ENCODE results near the gene EEFSEC.

EEFSEC gene

DNA sequence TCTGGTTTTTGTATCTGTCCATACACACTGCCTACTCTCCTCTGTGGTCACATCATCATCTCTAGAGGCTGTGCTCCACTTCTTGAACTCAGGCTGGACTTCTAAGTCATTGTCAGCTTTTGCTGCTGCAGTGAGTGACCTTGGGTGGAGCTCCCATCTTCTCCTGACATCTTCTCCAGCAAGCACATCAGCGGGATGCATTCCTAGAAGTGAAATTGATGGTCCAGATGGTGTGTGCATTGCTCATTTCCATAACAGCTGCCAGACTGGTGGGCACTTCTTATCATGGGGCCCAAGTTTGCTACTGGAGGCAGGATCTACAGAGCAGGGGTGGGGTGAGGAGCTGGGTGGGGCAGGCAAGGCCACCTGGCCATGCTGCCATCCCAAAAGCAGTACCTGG lies 203.5 kb downstream of the EEFSEC start:
- no peak for DNase-seq

DNA sequence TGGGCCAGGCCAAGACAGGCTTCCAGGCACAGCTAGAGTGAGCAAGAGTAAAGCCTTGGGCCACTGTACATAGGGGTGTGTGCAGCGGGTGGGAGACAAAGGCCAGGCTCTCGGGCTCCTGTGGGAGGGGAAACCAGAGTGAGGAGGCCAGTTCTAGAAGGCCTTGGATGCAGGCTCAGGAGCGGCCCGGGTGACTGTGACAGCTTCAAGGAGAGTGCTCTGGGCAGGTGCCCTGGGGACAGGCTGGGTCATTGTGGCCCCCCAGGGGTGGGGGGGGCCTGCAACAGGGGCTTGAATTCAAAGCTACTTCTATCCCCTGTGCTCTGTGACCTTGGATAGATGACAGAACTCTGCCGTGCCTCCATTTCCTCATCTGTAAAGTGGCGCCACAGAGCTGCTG lies 204.3 kb downstream of the EEFSEC start:
- DNase-seq, result no peak

DNA sequence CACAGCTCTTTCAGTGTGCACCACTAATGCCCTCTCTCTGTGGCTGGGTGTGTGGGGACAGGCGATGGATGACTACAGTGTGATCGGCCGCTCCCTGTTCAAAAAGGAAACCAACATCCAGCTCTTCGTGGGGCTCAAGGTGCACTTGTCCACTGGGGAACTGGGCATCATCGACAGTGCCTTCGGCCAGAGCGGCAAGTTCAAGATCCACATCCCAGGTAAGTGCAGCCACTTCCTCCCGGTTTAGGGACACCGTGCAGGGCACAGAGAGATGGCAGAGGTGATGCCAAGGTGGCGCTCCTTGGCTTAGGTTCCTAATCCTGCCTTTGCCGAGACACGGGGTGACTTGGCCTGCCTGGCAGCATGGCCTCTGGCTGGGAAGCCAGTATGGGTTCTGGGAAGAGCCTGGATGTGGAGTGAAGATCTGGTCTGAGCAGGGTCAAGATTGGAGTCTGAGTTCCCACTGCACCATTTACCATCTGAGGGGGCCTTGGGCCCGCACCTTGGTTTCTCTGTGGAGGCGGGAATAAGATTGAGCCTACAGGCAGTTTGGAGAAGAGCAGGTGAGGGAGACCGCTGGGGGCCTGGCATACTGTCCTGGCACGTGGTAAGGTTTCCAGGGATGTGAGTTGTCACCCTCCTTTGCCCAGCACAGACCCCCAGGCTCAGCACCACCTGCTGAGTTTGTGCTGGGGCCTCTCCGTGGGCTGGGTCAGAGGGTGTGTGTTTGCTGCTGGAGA lies 205.0 kb downstream of the EEFSEC start:
- DNase-seq, result no peak

DNA sequence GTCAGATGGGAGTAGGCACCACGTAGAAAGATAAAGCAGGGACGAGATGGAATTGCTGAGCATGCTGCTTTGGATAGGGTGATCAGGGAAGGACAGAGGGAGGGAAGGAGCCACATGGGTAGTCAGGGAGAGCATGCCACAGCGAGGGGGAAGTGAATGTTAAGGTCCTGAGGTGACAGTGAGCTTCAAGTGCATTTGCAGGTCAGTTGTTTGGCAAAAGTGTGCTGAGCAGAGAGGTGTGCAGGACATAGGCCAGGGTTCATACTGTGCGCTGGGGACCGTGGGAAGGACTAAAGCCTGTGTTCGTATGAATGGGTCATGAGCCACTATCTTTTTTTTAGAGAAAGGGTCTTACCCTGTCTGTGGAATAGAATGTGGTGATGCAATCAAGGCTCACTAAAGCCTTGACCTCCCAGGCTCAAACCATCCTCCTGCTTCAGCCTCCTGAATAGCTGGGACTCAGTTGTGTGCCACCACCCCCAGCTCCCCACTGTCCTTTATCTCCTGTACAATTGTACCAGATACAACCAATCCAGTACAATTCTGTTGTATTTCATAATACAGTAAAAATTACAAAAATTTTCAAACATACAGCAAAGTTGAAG lies 205.9 kb downstream of the EEFSEC start:
- DNase-seq, result no peak

DNA sequence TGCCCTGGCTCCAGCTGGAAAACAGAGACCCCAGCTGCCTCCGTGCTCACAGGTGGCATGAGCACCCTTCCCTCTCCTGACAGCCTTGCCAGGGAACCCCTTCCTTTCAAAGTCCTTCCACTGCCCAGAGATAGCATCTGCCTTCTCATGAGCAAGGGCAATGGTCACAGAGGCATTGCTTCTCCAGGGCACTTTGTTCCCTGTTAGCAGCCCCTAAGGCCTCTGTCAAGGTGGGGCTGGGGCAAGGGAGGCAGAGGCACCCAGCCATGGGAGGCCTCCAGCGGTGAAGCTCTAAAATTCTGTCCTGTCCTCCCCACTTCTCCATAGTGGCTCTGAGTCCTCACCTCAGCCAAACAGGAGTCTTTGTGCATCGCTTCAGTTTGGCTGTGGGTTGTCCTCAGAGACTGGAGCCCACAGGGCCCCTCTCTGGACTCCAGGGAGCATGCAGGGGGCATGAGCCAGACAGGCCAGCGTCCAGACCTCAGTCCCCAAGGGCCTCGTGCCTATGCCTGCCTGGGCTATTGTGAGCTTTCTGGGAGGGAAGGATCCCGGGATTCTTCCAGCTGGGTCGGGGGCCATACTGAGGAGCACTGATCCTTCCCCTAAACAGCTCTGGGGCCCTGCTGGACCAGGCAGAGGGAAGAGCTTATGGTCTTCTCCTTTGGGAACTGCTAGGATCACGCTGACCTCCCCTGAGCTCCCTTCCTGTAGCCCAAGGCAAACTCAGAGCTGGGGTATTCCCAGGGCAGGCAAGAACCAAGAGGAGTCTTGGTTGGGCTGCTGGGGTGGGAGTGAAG lies 206.8 kb downstream of the EEFSEC start:
- DNase-seq, result no peak

DNA sequence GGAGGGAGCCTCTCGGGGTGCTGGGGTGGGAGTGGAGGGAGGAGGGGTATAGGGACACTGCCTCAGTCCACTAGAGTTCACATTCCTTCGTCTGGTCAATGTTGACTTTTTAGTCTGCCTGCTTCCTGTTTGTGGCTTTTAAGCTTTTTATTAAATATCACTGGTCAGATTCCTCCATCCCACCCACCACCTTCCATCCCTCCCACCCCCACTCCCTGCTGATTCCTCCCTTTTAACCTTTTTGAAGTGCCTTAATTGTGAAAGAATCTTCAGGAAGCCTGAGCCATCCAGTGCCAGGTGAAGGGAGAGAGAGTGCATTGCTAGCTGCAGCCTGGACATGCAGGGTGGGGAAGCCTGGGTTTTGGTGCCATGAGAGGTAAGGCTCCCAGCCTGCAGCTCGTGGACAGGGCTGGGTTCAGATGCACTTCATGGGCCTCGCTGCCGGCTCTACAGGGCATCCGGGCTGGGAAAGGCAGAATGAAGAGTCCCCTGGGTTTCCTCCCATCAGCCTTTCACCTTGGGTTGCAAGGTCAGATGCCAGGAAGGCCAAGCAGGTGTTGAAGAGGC lies 207.5 kb downstream of the EEFSEC start:
- no peak for DNase-seq

DNA sequence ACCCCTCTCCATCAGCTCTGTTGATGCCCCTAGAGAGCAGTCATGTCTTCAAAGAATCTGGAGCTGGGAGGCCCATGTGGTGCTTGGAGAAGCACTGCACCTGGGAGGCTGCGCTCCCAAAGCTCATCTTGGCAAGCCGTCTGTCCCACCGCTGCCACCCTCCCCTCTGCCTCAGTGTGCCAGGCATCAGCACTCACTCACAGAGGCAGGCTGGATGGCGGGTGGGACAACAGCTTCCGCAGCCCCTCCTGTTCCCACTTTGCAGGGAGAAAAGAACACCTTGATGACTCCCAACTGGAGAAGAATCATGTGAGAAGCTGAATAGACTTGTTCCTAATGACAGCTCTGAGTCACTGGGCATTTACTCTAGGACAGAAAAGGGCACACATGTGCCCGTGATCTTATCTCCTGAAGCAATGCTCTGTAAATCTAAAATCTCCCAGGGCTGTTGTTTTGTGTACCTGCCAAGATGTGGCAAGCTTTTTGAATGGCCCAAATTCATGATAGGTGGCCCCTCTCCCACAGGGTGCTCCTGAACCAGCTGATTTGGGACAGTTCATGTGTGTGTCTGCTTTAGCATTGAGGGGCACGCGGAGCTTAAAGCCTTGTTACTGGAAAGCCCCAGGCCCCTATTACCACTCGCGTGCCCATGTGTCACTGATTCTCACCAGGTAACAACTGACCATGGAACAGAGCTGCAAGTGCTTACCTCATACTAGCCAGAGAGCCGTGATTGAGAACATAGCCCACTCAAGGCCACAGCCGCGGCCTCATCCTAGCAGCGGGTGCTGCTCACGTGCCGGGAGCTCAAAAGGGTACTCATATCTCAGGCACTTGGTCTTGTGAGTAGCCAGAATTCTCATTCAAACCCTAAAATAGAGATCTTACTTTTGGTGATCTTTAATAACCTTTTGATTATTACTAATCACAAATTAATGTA lies 209.0 kb downstream of the EEFSEC start:
- no peak for DNase-seq

DNA sequence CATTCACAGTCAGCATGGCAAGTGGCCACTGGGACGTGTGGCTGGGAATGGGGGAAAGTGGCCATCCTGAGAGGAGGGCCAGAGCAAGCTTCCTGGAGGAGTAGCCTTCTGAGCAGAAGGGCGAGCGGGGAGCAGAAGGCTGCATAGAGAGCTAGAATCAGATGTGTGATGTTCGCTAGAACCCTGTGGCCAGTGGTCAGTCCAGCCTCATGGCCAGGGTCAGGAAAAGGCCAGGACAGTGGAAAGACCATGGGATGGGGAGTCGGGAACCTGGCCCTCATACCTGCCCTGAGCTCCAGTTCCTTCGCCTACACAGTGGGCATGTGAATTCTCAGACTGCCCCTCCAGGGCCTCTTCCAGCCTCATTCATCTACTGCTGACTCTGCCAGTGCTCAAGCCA lies 211.0 kb downstream of the EEFSEC start:
- no peak for DNase-seq

DNA sequence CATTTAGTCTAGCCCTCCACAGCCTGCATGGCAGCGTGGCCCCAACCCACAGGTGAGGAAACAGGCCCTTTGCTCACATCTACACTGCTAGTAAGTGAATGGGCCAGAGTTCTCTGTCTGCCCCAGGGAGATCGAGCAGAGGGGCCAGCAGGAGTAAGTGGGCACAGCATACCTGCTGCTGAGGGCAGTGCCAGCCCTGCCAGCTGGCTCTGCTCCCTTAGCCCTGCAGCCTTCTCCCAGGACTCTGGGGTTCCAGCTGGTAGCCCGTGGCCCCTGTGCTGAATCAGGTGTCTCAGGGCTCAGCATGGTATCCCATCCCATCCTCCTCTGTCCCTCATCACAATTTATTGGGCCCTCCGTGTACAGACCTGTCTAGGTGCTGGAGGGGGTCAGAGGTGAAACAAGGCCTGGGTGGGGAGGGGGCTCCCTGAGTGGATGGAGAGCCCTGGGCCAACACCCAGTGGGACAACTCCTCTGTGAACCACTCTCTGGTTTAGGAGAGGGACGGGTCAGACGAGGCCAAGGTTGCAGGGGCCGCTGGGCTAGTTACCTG lies 211.6 kb downstream of the EEFSEC start:
- no peak for DNase-seq

DNA sequence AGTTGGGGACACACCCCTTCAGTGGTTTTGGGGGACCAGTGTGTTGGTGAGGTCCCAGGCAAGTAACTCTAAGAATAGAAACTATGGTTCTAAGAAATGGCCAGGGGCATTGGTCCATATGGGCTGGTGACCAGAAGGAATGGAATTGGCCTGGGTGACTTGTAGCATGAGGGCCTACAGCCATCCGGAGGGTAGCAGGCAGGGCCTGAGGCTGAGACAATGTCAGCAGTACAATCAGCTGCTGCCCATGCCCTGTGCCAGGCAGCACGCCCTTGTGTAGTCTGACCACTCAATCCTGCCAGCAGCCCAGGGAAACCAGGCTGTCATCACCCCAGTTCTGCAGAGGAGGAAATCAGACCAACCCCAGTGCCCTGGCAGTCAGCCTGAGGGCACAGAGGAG lies 212.9 kb downstream of the EEFSEC start:
- no peak for DNase-seq

DNA sequence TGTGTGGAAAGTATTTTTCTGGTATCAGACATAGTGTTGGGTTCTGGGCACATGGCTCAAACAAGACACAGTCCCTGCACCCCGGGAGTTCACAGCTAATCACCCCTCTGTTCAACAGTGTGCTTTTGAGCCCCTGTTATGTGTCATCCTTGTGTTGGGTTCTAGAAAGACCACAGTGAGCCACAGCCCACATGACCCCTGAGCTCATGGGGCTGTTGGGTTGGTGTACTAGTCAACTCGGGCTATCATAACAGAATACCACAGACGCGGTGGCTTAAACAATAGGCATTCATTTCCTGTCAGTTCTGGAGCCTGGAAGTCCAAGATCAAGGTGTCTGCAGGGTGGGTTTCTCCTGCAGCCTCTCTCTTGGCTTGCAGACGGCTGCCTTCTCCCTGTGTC lies 213.4 kb downstream of the EEFSEC start:
- DNase-seq, result no peak

DNA sequence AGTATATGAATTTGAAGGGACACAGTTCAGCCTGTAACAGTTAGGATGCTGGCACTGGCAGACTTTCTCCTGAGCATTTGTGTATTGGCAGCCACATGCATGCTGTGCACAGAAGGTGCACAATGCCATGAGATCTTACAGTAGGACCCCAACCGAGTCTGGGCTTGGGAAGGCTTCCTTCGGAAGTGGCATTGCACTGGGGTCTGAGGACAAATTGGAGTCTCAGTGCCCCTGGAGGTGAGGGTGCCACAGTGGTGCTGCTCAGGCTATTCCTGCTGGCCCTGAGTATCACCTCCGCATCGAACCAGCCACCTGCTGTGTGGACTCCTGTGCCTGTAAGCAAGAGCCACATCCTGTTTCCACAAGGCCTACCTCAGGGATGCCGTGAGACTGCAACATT lies 213.9 kb downstream of the EEFSEC start:
- DNase-seq, result no peak

DNA sequence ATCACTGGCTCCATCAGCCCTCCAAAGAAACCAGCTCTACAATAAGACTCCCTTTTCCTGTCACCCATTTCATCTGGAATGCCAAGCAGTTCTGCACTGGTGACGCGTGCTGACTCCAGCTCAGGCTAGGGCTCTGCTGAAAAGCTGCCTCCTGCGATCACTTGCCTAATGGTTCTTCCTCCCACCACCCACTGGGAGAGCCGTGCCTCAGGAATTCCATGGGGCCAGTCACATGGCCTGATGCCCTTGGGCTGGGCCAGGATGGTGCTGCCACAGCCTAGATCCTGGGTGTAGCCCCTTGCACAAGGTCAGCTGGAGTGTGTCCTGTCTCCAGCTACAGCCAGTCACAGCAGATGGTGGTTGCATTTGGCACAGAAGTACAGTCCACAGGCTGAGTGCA lies 214.5 kb downstream of the EEFSEC start:
- no peak for DNase-seq

DNA sequence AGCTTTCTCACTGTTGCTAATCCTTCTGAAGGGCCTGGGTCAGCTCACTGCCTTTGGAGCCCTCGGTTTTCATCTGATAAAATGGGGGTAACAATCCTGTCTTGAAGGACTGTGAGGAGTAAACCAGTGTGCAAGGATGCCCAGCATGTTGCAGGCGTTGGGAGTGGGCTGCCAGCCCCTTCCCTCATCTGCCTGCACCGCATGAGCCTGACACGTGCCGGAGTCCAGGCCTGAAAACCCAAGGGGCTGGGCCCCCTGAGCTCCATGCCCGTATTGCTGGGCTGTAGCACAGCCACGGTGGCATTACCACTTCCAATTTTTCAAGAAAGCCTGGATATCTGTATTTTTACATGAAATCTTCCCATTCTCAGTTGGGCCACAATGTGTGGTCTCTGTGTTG lies 215.3 kb downstream of the EEFSEC start:
- DNase-seq, result no peak

DNA sequence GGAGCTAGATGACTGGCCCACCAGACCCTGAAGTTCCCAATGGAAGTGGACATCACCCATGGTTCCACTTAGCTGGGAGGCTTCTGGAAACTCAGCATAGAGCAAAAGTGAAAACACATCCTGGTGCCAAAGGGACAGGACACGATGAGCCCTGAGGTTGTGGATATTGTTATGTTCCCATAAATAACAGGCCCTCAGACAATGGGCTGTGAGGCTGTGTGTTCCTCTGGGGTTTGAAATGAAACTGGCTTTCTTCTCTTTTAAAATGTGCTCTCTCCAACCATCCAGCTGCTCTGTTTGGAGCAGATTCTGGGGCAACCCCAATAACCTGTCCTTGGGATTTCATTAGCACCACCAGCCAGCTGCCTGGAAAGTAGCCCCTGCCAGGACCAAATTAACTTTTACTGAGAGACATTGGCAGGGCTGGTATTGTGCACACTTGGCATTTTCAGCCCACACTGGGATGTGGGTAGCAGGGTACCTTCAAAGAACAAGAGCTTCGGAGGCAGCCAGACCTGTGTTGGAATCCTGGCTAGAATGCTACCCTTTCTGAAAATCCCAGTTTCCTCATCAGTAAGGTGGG lies 215.9 kb downstream of the EEFSEC start:
- DNase-seq, result no peak

DNA sequence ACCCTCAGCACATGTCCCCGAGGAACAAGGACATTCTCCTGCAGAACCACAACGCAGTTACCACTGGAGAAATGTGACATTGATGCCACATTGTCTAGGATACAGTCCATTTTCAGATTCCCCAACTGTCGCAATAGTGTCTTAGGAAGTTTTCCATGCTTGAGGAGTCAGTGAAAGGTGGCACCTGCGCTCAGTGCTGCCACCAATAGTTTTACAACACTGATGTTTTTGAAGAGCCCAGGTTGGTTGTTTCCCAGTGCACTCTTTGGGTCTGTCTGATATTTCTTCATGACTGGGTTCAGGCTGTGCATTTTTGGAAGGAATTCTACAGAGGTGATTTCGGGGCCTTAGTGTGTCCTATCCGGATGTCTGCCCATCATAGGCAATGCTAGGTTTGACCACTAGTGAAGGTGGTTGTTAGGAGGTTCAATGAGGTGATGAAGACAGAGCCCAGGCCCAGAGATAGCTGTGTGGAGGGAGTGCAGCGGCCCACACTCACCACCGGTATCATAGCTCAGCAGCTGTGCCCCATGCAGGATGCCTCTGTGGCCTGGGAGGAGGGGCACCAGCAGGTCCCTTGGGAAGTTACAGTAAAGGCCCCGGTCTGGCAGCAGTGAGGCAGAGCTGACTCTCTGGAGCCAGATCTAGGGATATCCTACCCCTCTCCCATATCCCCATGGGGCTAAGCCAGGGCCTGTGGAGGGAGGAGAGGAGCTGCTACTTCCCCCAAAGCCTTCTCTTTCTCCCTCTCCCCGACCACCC lies 216.8 kb downstream of the EEFSEC start:
- DNase-seq, result no peak

DNA sequence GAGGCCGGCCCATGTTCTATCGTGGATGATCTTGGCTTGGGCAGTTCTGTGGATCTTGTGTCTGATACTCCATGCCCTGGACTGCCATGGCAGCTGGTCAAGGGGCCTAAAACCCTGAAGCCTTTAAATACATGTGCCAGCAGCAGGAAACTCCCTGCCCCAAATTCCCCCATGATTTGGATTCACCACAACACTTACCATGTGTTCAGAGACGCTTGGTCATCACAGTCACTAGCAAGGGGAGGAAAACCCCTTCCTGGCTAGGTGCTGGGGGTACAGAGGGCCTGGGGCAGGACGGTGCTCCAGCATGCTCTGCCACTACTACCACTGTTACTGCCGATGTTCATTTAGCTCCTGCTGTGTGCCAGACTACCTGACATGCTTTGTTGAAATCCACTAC lies 219.0 kb downstream of the EEFSEC start:
- DNase-seq, result no peak

DNA sequence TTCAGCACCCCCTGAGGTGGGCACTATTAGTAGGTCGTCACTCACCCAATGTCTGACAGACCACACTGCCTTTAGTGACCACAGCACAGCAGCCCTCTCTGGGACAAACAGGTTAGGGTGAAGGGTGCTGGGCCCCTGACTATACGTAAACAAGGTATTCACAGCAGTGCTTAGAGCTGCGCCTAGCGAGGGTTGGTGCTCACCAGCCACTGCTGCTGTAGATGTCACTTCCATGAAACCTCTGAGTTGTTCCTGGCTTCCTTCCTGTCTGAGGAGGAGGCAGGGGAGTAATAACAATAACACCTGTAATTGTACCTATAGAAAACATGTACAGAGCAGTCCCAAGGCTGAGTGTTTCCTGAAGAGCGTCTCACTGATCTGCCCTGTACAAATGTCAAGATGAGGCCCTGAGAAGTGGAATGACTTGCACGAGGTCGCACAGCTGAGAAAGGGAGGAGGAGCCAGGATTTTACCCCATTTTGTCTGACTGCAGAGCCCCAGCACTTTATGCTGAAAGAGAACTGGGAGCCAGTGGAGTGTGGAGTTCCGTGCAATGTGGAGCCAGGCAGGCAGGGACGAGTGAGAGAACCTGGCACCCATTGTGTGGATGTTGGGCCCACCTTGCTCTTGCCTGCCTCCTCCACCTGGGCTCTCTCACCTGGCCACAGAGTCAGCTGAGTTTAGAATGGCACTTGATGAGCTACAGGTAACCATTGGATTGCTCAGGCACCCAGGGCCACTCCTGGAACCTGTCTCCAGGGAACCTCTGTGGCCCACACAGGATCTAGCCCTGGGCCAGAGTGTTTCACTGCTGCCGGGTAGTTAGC lies 219.6 kb downstream of the EEFSEC start:
- DNase-seq, result no peak

DNA sequence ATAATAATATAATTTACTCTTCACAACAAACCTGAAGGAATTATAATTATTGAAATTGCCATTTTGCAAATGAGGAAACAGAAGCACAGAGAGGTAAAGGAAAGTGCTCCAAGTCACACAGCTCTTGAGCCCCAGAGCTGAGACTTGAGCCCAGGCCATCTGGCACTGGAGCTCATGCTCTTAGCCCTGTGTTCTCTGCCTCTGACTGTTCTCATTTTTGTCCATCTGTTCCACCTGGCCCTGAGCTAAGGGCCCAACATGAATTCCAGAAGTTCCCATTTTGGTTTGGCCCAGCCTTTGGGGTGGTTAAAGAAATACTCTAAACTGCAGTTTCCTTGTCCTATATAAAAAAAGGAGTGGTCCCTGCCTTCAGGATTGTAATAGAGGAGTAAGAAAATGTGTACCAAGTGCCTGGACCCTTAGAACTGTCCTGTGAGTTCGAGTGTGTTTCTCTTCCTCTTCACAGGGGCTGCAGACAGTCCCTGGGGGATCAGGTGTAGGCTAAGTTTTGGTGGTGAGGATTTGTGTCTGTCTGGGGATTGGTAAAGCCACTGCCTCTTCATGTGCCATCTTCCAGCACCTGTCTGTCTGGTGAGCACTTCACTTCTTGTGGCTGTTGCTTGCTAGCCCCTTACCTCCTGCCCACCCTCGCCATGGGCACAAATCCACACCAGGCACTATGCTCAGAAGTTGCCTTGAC lies 221.6 kb downstream of the EEFSEC start:
- DNase-seq, result no peak

DNA sequence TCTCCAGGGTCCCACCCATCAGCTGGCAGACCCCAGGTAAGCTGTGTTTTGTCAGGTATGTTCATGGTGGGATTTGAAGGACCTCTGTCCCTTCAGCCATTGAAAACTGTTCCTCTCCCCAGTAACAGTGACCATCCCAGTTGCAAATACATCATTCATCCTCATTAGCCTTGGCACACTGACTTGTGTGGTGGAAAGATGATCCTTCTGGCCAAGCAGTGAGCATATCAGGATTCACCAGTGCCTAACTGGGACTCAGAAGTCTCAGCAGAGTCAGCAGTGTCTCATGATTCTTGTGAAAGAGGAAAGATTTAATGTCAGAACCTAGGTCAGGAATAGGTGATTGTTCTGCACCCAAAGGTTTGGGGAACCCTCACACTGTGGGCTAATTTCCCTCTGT lies 223.2 kb downstream of the EEFSEC start:
- no peak for DNase-seq

All from SHP77 (cell line).